ENCODE measurements around the gene HSPA1A. TPM values are rescaled to one million over a fixed set of nuclear protein-coding genes. Genes with fewer than 3 reads are reported as not detected.
"Not testable (repeated sequence)": the region's sequence is repeated elsewhere in the genome, so short reads cannot be mapped to it uniquely, and the experiment has no call there.

Gene HSPA1A
- total RNA-seq, 2 experiments from 2014 or later: 0.22 to 2.2 TPM

DNA sequence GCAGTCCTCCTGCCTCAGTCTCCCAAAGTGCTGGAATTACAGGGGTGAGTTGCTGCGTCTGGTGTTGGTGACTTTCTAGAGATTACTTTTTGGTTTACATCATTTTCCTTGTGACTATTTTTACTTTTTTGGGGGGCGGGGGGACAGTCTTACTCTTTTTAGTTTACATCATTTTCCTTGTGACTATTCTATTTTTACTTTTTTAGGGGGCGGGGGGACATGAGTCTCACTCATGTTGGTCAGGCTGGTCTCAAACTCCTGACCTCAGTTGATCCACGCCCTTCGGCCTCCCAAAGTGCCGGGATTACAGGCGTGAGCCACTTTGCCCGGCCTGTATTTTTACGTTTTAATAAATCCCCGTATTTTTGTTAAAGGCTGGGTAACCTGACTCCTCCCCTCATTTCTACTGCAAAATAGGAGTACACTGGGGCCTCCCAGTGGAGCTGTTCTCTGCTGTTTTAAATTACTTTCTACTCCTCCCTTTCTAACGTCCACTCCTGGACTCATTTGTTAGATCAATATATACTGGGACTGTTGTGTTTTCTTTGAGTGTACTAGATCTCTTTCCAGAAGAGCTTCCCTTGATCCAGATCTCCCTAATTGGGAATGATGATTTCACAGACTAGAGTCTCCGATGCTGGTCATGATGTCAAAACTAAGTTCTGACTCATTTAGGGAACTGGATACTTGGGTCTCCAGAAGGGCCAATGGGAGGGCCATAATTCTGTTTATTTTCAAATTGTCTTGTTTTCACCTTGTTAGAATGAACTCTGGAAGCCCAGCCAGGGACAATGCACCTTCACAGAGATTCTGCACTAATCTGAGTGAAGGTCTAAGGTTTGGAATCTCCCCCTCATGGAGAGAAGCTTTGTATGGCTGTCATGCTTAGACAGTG lies 21.4 kb downstream of the HSPA1A start:
- H3K9me3 ChIP-seq (ENCODE audit: low read length): no peaks in the 10 kb centered on the region
- peaks cover 53% of the 10 kb centered on the region for H3K4me1 ChIP-seq (ENCODE audit: insufficient read depth, low read length, poor library complexity, severe bottlenecking)
- peak overlapping the region; percentile 96 for H3K4me2 ChIP-seq (ENCODE audit: low read length)
- BruUV-seq (replicated peaks): no TSS peak
- intact Hi-C loops (cut with micrococcal nuclease; ENCODE audit: unreplicated experiment): loop anchor here (10.0 kb wide), 1 partner anchor 342 kb away; the partner anchor contains the start of gene MICB
- H2AFZ ChIP-seq (ENCODE audit: low read length): no peak overlapping the region
- POLR2A ChIA-PET: no interaction called here
- peak overlapping the region; percentile 95 for H3K27ac ChIP-seq (ENCODE audit: low read depth, low read length, poor library complexity, severe bottlenecking)
- H3K79me2 ChIP-seq (ENCODE audit: insufficient read depth, low read depth, low read length): peaks cover 73% of the 10 kb centered on the region
- peaks cover 68% of the 10 kb centered on the region for H3K36me3 ChIP-seq (ENCODE audit: insufficient read depth, low read length)
- H3K4me3 ChIP-seq (ENCODE audit: low read depth, low read length, poor library complexity, severe bottlenecking): peak overlapping the region; percentile 99
- CTCF ChIA-PET (ENCODE audit: unreplicated experiment): no interaction called here
- DNase-seq (ENCODE audit: low spot score): peak; percentile 48
- H4K20me1 ChIP-seq (ENCODE audit: insufficient read depth, low read length): peaks cover 39% of the 10 kb centered on the region
- TF ChIP-seq EZH2phosphoT487 (IDR thresholded peaks at IDR 0.05; ENCODE audit: borderline replicate concordance, low read depth, low read length) (no peak), CTCF (conservative IDR thresholded peaks at IDR 0.05; ENCODE audit: low read length) (peak; percentile 55)
- H3K9me2 ChIP-seq (ENCODE audit: insufficient read depth, low read length): no peaks in the 10 kb centered on the region

DNA sequence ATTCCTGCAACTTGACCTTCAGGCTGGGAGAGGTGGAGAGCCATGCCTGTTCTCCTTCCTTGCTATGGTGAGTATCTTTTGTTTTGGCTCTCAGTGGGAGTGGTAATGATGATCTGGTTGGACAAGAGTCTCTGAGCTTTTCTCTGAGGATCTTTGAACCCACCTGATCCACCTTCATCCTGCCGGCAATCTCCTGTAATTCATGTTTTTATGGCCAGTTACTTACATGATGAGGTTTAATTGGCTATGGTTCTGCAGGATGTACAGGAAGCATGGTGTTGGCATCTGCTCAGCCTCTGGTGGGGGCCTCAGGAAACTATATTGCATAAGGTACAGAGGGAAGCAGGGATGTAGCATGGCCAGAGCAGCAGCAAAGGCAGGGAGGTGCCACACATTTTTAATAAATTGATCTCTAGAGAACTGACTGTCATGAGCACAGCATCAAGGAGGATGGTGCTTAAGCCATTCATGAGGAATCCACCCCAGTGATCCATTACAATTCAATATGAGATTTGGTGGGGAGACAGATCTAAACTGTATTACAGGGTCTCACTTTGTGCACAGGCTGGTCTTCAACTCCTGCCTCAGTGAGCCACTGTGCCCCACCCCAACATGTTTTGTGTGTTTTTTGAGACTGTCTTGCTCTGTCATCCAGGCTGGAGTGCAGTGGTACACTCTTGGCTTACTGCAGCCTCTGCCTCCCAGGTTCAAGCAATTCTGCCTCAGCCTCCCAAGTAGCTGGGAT lies 22.2 kb downstream of the HSPA1A start:
- BruUV-seq (replicated peaks): no TSS peak
- ChIA-PET CTCF (ENCODE audit: unreplicated experiment) (no interaction called here), POLR2A (interaction anchor here (0.6 to 1.1 kb wide), 2 partner anchors 99 to 275 kb away, joined by 3 read pairs; no protein-coding TSS in a partner anchor)
- H3K4me3 ChIP-seq (ENCODE audit: low read depth, low read length, poor library complexity, severe bottlenecking): peak overlapping the region; percentile 99
- H3K9me3 ChIP-seq (ENCODE audit: low read length): no peaks in the 10 kb centered on the region
- peaks cover 39% of the 10 kb centered on the region for H4K20me1 ChIP-seq (ENCODE audit: insufficient read depth, low read length)
- intact Hi-C loops (cut with micrococcal nuclease; ENCODE audit: unreplicated experiment): loop anchor here (10.0 kb wide), 1 partner anchor 343 kb away; the partner anchor contains the start of gene MICB
- no peak overlapping the region for H2AFZ ChIP-seq (ENCODE audit: low read length)
- peak overlapping the region; percentile 95 for H3K27ac ChIP-seq (ENCODE audit: low read depth, low read length, poor library complexity, severe bottlenecking)
- peaks cover 46% of the 10 kb centered on the region for H3K4me1 ChIP-seq (ENCODE audit: insufficient read depth, low read length, poor library complexity, severe bottlenecking)
- no peak for TF ChIP-seq CTCF (conservative IDR thresholded peaks at IDR 0.05; ENCODE audit: low read length)
- TF ChIP-seq EZH2phosphoT487 (IDR thresholded peaks at IDR 0.05; ENCODE audit: borderline replicate concordance, low read depth, low read length): no peak
- DNase-seq (ENCODE audit: low spot score): peak; percentile 27
- peaks cover 67% of the 10 kb centered on the region for H3K79me2 ChIP-seq (ENCODE audit: insufficient read depth, low read depth, low read length)
- H3K9me2 ChIP-seq (ENCODE audit: insufficient read depth, low read length): no peaks in the 10 kb centered on the region
- peak overlapping the region; percentile 96 for H3K4me2 ChIP-seq (ENCODE audit: low read length)
- H3K36me3 ChIP-seq (ENCODE audit: insufficient read depth, low read length): peaks cover 73% of the 10 kb centered on the region

DNA sequence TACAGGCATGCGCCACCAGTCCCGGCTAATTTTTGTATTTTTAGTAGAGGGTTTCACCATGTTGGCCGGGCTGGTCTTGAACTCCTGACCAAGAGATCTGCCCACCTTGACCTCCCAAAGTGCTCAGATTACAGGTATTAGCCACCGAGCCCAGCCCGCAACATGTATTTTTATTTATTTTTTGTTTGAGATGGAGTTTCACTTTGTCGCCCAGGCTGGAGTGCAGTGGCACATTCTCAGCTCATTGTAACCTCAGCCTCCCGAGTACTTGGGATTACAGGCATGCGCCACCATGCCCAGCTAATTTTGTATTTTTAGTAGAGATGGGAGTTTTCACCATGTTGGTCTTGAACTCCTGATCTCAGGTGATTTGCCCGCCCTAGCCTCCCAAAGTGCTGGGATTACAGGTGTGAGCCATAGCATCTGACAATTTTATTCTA lies 22.8 kb downstream of the HSPA1A start:
- CTCF ChIA-PET (ENCODE audit: unreplicated experiment); DNase-seq (ENCODE audit: low spot score); H3K9me2 ChIP-seq (ENCODE audit: insufficient read depth, low read length); BruUV-seq (replicated peaks); H3K9me3 ChIP-seq (ENCODE audit: low read length); H2AFZ ChIP-seq (ENCODE audit: low read length): not testable (repeated sequence)
- Histone ChIP-seq H4K20me1 (ENCODE audit: insufficient read depth, low read length) (peaks cover 39% of the 10 kb centered on the region), H3K27ac (ENCODE audit: low read depth, low read length, poor library complexity, severe bottlenecking) (peak overlapping the region; percentile 95), H3K79me2 (ENCODE audit: insufficient read depth, low read depth, low read length) (peaks cover 63% of the 10 kb centered on the region), H3K36me3 (ENCODE audit: insufficient read depth, low read length) (peaks cover 73% of the 10 kb centered on the region), H3K4me2 (ENCODE audit: low read length) (peak overlapping the region; percentile 96), H3K4me3 (ENCODE audit: low read depth, low read length, poor library complexity, severe bottlenecking) (peak overlapping the region; percentile 99), H3K4me1 (ENCODE audit: insufficient read depth, low read length, poor library complexity, severe bottlenecking) (peaks cover 41% of the 10 kb centered on the region)
- POLR2A ChIA-PET: interaction anchor here (1.1 to 1.6 kb wide), 3 partner anchors 11 to 100 kb away, joined by 3 to 7 read pairs (median 4); partner anchors contain the start of genes HSPA1B and NEU1
- intact Hi-C loops (cut with micrococcal nuclease; ENCODE audit: unreplicated experiment): loop anchor here (10.0 kb wide), 1 partner anchor 343 kb away; the partner anchor contains the start of gene MICB

Measured in OCI-LY7 (cell line).